T-cell (primary cell): ENCODE results near the gene MTHFD2L. TPM values are rescaled to one million over a fixed set of nuclear protein-coding genes. Genes with fewer than 3 reads are reported as not detected.

Experiments
- ATAC-seq, 4 experiments: fragments of 200-7000 bp in 3 of 4; fragments of 150-1000 bp in 1 of 4; cut with Tn5 transposase; replicated peaks in 1 of 4; 1 replicate in 3 of 4; 2 replicates in 1 of 4; pipeline ENCODE4 v1.10.0; 2021; ENCODE audit warnings: moderate library complexity in 3 of 4, mild to moderate bottlenecking in 2 of 4, moderate number of reproducible peaks in 1 of 4
- CTCF ChIA-PET, 2 donors: fragments of 300-600 bp; sonication (Branson Sonifier 250); formaldehyde crosslinking; loops; one replicate each; lab custom pipeline; 2022; ENCODE audit warnings: antibody characterized with exemption in 2 of 2; lab: Charles Lee
- POLR2A ChIA-PET, 2 donors: fragments of 300-600 bp; sonication (Branson Sonifier 250); formaldehyde crosslinking; loops; one replicate each; lab custom pipeline; 2022; ENCODE audit warnings: antibody characterized with exemption in 2 of 2; lab: Charles Lee
- DNase-seq, 35 experiments: peaks; one replicate each; pipeline versions ENCODE4 v3.0.0 to v3.0.0-alpha.2; 2013 to 2023
- H3K27ac ChIP-seq: one replicate; pipeline ENCODE4 v1.5.1; 2013; ENCODE audit warnings: low read length
- H3K27me3 ChIP-seq, 2 experiments: replicated peaks in 1 of 2; 1 replicate in 1 of 2; 2 replicates in 1 of 2; pipeline versions ENCODE4 v1.6.1 to v1.7.0; 2013; ENCODE audit warnings: low read length in 1 of 2, mixed read lengths in 1 of 2; ENCODE audit not compliant: control insufficient read depth in 2 of 2, insufficient read depth in 2 of 2; ENCODE audit errors: extremely low read depth in 1 of 2
- H3K36me3 ChIP-seq, 2 donors: 1 replicate in 1 of 2; 2 replicates in 1 of 2; pipeline versions ENCODE4 v1.6.1 to v1.7.0; 2013; ENCODE audit warnings: low read length in 1 of 2; ENCODE audit not compliant: control insufficient read depth in 2 of 2, insufficient read depth in 1 of 2; ENCODE audit errors: extremely low read depth in 1 of 2
- H3K4me1 ChIP-seq, 2 experiments: 1 replicate in 1 of 2; 2 replicates in 1 of 2; pipeline versions ENCODE4 v1.6.1 to v1.7.0; 2013; ENCODE audit warnings: low read length in 2 of 2, mixed read lengths in 1 of 2; ENCODE audit not compliant: insufficient read depth in 2 of 2, control insufficient read depth in 1 of 2; ENCODE audit errors: extremely low read depth in 1 of 2
- H3K4me3 ChIP-seq, 2 donors: 1 replicate in 1 of 2; 2 replicates in 1 of 2; pipeline versions ENCODE4 v1.5.1 to v1.7.0; 2013; ENCODE audit warnings: mild to moderate bottlenecking in 2 of 2, low read length in 1 of 2, moderate library complexity in 1 of 2; ENCODE audit not compliant: control insufficient read depth in 1 of 2; ENCODE audit errors: extremely low read depth in 1 of 2
- H3K9me3 ChIP-seq: 2 replicates; pipeline ENCODE4 v1.7.0; 2013
- H3K27ac Mint-ChIP-seq, 2 donors: one replicate each; pipeline ENCODE4 v1.8.0; 2020 to 2021; ENCODE audit warnings: mild to moderate bottlenecking in 2 of 2, mixed read lengths in 2 of 2
- H3K27me3 Mint-ChIP-seq, 2 donors: one replicate each; pipeline ENCODE4 v1.8.0; 2021 to 2022; ENCODE audit warnings: mixed read lengths in 2 of 2
- H3K36me3 Mint-ChIP-seq: one replicate; pipeline ENCODE4 v1.8.0; 2021; ENCODE audit warnings: mixed read lengths
- H3K4me1 Mint-ChIP-seq, 3 donors: one replicate each; pipeline ENCODE4 v1.8.0; 2020 to 2022; ENCODE audit warnings: mixed read lengths in 3 of 3, mild to moderate bottlenecking in 1 of 3
- H3K4me3 Mint-ChIP-seq, 3 donors: one replicate each; pipeline ENCODE4 v1.8.0; 2020 to 2022; ENCODE audit warnings: mild to moderate bottlenecking in 3 of 3, mixed read lengths in 3 of 3, moderate library complexity in 3 of 3
- H3K9me3 Mint-ChIP-seq, 3 donors: one replicate each; pipeline ENCODE4 v1.8.0; 2020 to 2022; ENCODE audit warnings: mixed read lengths in 3 of 3
- WGBS: methylation state at CpG from one replicate; pipeline ENCODE4 v1.1.5; 2013; ENCODE audit warnings: missing lambda C conversion rate; ENCODE audit not compliant: insufficient coverage; 5-methylcytosine and 5-hydroxymethylcytosine counted together
- total RNA-seq, 35 experiments: library from RNA in 6 of 35; stranded (reverse) in 6 of 35; fragments of 120-200 nt in 1 of 35; gene quantifications; one replicate each; pipeline versions ENCODE4 v1.2.1 to v1.2.4 and lab custom pipeline; 2013 to 2026

MTHFD2L gene
- total RNA-seq, 5 donors from 2014 or later (not counting 1 experiment from before 2014, with no cell fraction given), result 7.2 to 9.8 (median 7.9) TPM

DNA sequence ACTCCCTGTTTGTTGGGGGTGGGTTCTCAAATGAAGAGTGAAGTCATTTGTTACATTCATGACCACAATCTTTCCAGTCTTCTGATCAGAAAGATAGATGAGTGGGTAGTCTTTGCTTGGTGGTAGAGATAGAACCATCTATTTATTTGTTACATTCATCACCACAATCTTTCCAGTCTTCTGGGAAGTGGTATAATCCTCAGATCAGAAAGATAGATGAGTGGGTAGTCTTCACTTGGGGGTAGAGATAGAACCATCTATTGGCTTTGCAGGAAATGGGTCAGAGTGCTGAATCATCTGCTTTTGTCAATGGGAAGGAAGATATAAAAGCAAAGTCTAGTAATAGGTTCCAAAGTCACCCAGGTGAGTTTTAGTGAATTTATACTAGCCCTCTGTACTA lies 86.1 kb downstream of the MTHFD2L start:
- Mint-ChIP-seq H3K36me3 (peaks cover 3% of the 10 kb centered on the region), H3K9me3 (no peaks in the 10 kb centered on the region), H3K4me3 (no peak overlapping the region), H3K4me1 (no peaks in the 10 kb centered on the region), H3K27me3 (no peaks in the 10 kb centered on the region), H3K27ac (no peak overlapping the region)
- no peaks in the 10 kb centered on the region for H3K36me3 ChIP-seq
- no peaks in the 10 kb centered on the region for H3K27me3 ChIP-seq
- H3K9me3 ChIP-seq, result no peaks in the 10 kb centered on the region
- no peak overlapping the region for H3K4me3 ChIP-seq
- DNase-seq (no peak), ATAC-seq (no peak)
- H3K4me1 ChIP-seq, result no peaks in the 10 kb centered on the region
- H3K27ac ChIP-seq, result no peak overlapping the region
- POLR2A ChIA-PET, result no interaction called here
- CTCF ChIA-PET, result interaction anchor here in 1 of 2 donors (0.6 kb wide), 1 partner anchor 1115 kb away, joined by 6 read pairs; no protein-coding TSS in a partner anchor

- no peaks in the 10 kb centered on the region for H3K4me1 Mint-ChIP-seq
- Histone ChIP-seq H3K36me3 (no peaks in the 10 kb centered on the region), H3K27me3 (peaks cover 0 to 4% of the 10 kb centered on the region in 2 experiments), H3K4me3 (no peak overlapping the region), H3K4me1 (no peaks in the 10 kb centered on the region), H3K27ac (no peak overlapping the region), H3K9me3 (no peaks in the 10 kb centered on the region)
- ChIA-PET CTCF (no interaction called here), POLR2A (no interaction called here)
- peaks cover 26% of the 10 kb centered on the region for H3K36me3 Mint-ChIP-seq
- no peak overlapping the region for H3K4me3 Mint-ChIP-seq
- ATAC-seq (no peak), DNase-seq (no peak)
- no peaks in the 10 kb centered on the region for H3K27me3 Mint-ChIP-seq
- H3K9me3 Mint-ChIP-seq, result peaks cover 11 to 25% (median 11%) of the 10 kb centered on the region in 3 donors
- H3K27ac Mint-ChIP-seq, result no peak overlapping the region
These were observed 95.0 kb downstream of the MTHFD2L start for GRCh38 chr4:74252933-74253332.

DNA sequence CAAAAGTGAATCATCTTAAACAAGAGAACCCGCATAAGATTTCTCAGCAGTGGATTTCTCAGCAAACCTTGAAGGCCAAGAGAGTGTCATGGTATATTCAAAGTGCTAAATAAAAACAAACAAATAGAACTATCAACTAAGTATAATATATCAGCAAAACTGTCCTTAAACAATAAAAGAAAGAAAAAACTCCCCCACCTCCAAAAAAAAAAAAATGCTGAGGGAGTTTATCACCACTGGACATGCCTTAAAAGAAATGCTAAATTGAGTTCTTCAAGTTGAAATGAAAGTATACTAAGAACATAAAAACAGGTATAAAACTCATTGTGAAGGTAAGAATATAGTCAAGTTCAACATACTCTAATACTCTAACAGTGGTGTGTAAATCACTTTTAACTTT lies 96.5 kb downstream of the MTHFD2L start:
- H3K27ac ChIP-seq, result no peak overlapping the region
- H3K27me3 ChIP-seq, result peaks cover 0 to 4% of the 10 kb centered on the region in 2 experiments
- CTCF ChIA-PET, result interaction anchor here in 1 of 2 donors (0.5 to 0.7 kb wide), 2 partner anchors 12 to 68 kb away, joined by 4 to 6 read pairs; no protein-coding TSS in a partner anchor
- Mint-ChIP-seq H3K27ac (no peak overlapping the region), H3K4me1 (no peaks in the 10 kb centered on the region), H3K36me3 (peaks cover 26% of the 10 kb centered on the region), H3K9me3 (peaks cover 11 to 25% (median 11%) of the 10 kb centered on the region in 3 donors), H3K4me3 (no peak overlapping the region), H3K27me3 (no peaks in the 10 kb centered on the region)
- DNase-seq (no peak), ATAC-seq (no peak)
- H3K4me1 ChIP-seq, result no peaks in the 10 kb centered on the region
- no CpG with 5 or more reads among the region's 1 CpG for WGBS
- POLR2A ChIA-PET, result no interaction called here
- H3K9me3 ChIP-seq, result no peaks in the 10 kb centered on the region
- H3K4me3 ChIP-seq, result no peak overlapping the region
- no peaks in the 10 kb centered on the region for H3K36me3 ChIP-seq

- Mint-ChIP-seq H3K9me3 (peaks cover 11 to 25% (median 11%) of the 10 kb centered on the region in 3 donors), H3K4me3 (no peak overlapping the region), H3K27me3 (no peaks in the 10 kb centered on the region), H3K27ac (no peak overlapping the region), H3K4me1 (no peaks in the 10 kb centered on the region), H3K36me3 (peaks cover 22% of the 10 kb centered on the region)
- ATAC-seq (no peak), DNase-seq (no peak)
- no CpG with 5 or more reads among the region's 1 CpG for WGBS
- H3K27me3 ChIP-seq, result peaks cover 0 to 4% of the 10 kb centered on the region in 2 experiments
- H3K4me1 ChIP-seq, result no peaks in the 10 kb centered on the region
- H3K27ac ChIP-seq, result no peak overlapping the region
- CTCF ChIA-PET, result interaction anchor here (0.7 kb wide), 3 partner anchors 13 to 123 kb away, joined by 6 to 12 read pairs (median 11); no protein-coding TSS in a partner anchor
- no peaks in the 10 kb centered on the region for H3K9me3 ChIP-seq
- POLR2A ChIA-PET, result no interaction called here
- H3K36me3 ChIP-seq, result no peaks in the 10 kb centered on the region
- no peak overlapping the region for H3K4me3 ChIP-seq
These were observed 97.2 kb downstream of the MTHFD2L start for GRCh38 chr4:74255096-74255495.

- Histone ChIP-seq H3K27ac (no peak overlapping the region), H3K4me3 (no peak overlapping the region), H3K27me3 (no peaks in the 10 kb centered on the region), H3K9me3 (no peaks in the 10 kb centered on the region), H3K4me1 (no peaks in the 10 kb centered on the region), H3K36me3 (no peaks in the 10 kb centered on the region)
- ChIA-PET POLR2A (no interaction called here), CTCF (no interaction called here)
- H3K27me3 Mint-ChIP-seq, result no peaks in the 10 kb centered on the region
- H3K4me1 Mint-ChIP-seq, result no peaks in the 10 kb centered on the region
- peaks cover 0 to under 1% (median under 1%) of the 10 kb centered on the region in 3 donors for H3K9me3 Mint-ChIP-seq
- no peaks in the 10 kb centered on the region for H3K36me3 Mint-ChIP-seq
- no CpG with 5 or more reads among the region's 1 CpG for WGBS
- DNase-seq (no peak), ATAC-seq (no peak)
- no peak overlapping the region for H3K27ac Mint-ChIP-seq
- no peak overlapping the region for H3K4me3 Mint-ChIP-seq
These were observed 101.0 kb downstream of the MTHFD2L start for GRCh38 chr4:74258963-74259362.

DNA sequence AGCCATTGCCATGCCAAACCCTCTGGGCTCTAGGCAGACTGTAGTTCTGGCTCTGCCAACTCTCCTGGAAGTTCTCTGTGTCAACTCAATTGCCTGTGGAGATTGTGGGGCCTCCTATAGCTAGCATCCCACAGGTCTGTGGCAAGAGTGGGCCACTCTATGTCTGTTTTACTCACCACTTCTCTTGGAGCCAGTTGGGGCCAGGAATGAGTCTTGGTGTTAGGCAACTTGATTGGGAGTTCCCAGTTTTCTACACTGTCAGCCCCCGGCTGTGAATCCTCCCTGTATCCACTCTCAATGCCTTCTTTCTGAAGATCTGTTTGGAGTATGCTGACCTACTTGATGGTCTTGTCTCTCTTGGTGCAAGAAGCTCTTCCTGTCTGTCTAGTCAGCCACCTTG lies 102.1 kb downstream of the MTHFD2L start:
- Mint-ChIP-seq H3K9me3 (no peaks in the 10 kb centered on the region), H3K36me3 (no peaks in the 10 kb centered on the region), H3K27ac (no peak overlapping the region), H3K4me3 (no peak overlapping the region), H3K4me1 (no peaks in the 10 kb centered on the region), H3K27me3 (no peaks in the 10 kb centered on the region)
- Histone ChIP-seq H3K27ac (no peak overlapping the region), H3K27me3 (no peaks in the 10 kb centered on the region), H3K4me1 (no peaks in the 10 kb centered on the region), H3K36me3 (no peaks in the 10 kb centered on the region), H3K9me3 (no peaks in the 10 kb centered on the region), H3K4me3 (no peak overlapping the region)
- DNase-seq (no peak), ATAC-seq (no peak)
- POLR2A ChIA-PET, result no interaction called here
- WGBS, result no CpG with 5 or more reads among the region's 1 CpG
- CTCF ChIA-PET, result interaction anchor here in 1 of 2 donors (0.6 kb wide), 1 partner anchor 117 kb away, joined by 5 read pairs; no protein-coding TSS in a partner anchor

- no peak for ATAC-seq
- no peaks in the 10 kb centered on the region for H3K4me1 Mint-ChIP-seq
- ChIA-PET CTCF (interaction anchor here in 1 of 2 donors (1.0 kb wide), 1 partner anchor 14 kb away, joined by 3 read pairs; no protein-coding TSS in a partner anchor), POLR2A (interaction anchor here in 1 of 2 donors (0.6 kb wide), 1 partner anchor 57 kb away, joined by 3 read pairs; no protein-coding TSS in a partner anchor)
- Histone ChIP-seq H3K36me3 (no peaks in the 10 kb centered on the region), H3K27ac (no peak overlapping the region), H3K4me1 (no peaks in the 10 kb centered on the region), H3K9me3 (no peaks in the 10 kb centered on the region), H3K27me3 (no peaks in the 10 kb centered on the region), H3K4me3 (no peak overlapping the region)
- H3K36me3 Mint-ChIP-seq, result no peaks in the 10 kb centered on the region
- no peak overlapping the region for H3K27ac Mint-ChIP-seq
- no peaks in the 10 kb centered on the region for H3K9me3 Mint-ChIP-seq
- no peaks in the 10 kb centered on the region for H3K27me3 Mint-ChIP-seq
- no peak overlapping the region for H3K4me3 Mint-ChIP-seq
- no peak for DNase-seq
These were observed 104.6 kb downstream of the MTHFD2L start for GRCh38 chr4:74262522-74262921.
